ENCODE data around the gene OSBPL10.

DNA sequence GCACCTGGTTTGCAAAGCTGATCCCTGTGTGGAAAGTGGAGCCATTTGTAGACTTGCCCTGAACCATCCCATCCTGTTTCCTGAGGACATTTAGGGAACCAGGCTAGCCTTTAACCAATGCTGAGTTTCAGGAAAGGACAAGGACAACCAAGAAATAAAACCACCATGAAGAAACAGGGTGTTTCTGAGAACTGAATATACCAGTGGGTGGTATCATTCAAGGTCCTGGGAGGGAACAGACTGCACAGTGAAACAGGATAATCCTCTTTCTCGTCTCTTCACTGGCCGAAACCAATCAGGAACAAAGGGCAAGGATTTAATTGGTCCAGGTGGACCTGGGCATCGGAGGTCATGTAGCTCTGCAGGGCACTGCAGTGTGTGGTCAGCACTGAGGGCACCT lies 22.3 kb upstream of the OSBPL10 start:
- TF ChIP-seq EZH2 (IDR thresholded peaks at IDR 0.05; ENCODE audit: insufficient read depth, low read length) (no peak), CTCF (IDR thresholded peaks at IDR 0.05; ENCODE audit: insufficient read depth, low read depth, low read length) (no peak)

Measured in astrocyte (in vitro differentiated cells and primary cell).